CD8-positive, alpha-beta memory T cell (primary cell): Measurements from ENCODE around the gene POLE. TPM values are rescaled to one million over a fixed set of nuclear protein-coding genes. Genes with fewer than 3 reads are reported as not detected.
A peak's percentile ranks its signal among the peaks of the same experiment; 100 is the strongest.

ENCODE experiments used
- CTCF ChIA-PET: fragments of 350-600 bp; sonication (Branson Sonifier 250); formaldehyde crosslinking; loops from one replicate; lab custom pipeline; 2021; ENCODE audit warnings: antibody characterized with exemption; lab: Charles Lee
- POLR2A ChIA-PET: fragments of 350-600 bp; sonication (Branson Sonifier 250); formaldehyde crosslinking; loops from one replicate; lab custom pipeline; 2021; ENCODE audit warnings: antibody characterized with exemption; lab: Charles Lee
- DNase-seq, 5 donors: peaks; one replicate each; pipeline versions ENCODE4 v3.0.0 to v3.0.0-alpha.2; 2020 to 2022; ENCODE audit warnings: mixed read lengths in 1 of 5
- H3K27ac ChIP-seq: one replicate; pipeline ENCODE4 v1.7.0; 2013; ENCODE audit warnings: low read depth, mild to moderate bottlenecking, low read length, moderate library complexity
- H3K27me3 ChIP-seq: 2 replicates; pipeline ENCODE4 v1.7.0; 2013; ENCODE audit warnings: low read length, mild to moderate bottlenecking; ENCODE audit not compliant: insufficient read depth, poor library complexity, severe bottlenecking
- H3K36me3 ChIP-seq: 2 replicates; pipeline ENCODE4 v1.7.0; 2013; ENCODE audit warnings: mild to moderate bottlenecking, low read length, moderate library complexity; ENCODE audit not compliant: insufficient read depth
- H3K4me1 ChIP-seq: 2 replicates; pipeline ENCODE4 v1.7.0; 2013; ENCODE audit warnings: mild to moderate bottlenecking, low read length, moderate library complexity; ENCODE audit not compliant: insufficient read depth
- H3K4me3 ChIP-seq: 2 replicates; pipeline ENCODE4 v1.7.0; 2013; ENCODE audit warnings: mild to moderate bottlenecking, low read length
- H3K9me3 ChIP-seq: 2 replicates; pipeline ENCODE4 v1.7.0; 2013; ENCODE audit warnings: mild to moderate bottlenecking, low read length
- H3K27ac Mint-ChIP-seq, 8 donors: one replicate each; pipeline ENCODE4 v1.8.0; 2020 to 2021; ENCODE audit warnings: mixed read lengths in 8 of 8, mild to moderate bottlenecking in 6 of 8, inconsistent platforms in 3 of 8, moderate library complexity in 3 of 8
- H3K27me3 Mint-ChIP-seq, 2 donors: one replicate each; pipeline ENCODE4 v1.8.0; 2020 to 2021; ENCODE audit warnings: mixed read lengths in 2 of 2, mild to moderate bottlenecking in 1 of 2, moderate library complexity in 1 of 2
- H3K36me3 Mint-ChIP-seq, 3 donors: one replicate each; pipeline ENCODE4 v1.8.0; 2020 to 2021; ENCODE audit warnings: mixed read lengths in 3 of 3, inconsistent platforms in 1 of 3, mild to moderate bottlenecking in 1 of 3
- H3K4me1 Mint-ChIP-seq, 3 donors: one replicate each; pipeline ENCODE4 v1.8.0; 2020 to 2021; ENCODE audit warnings: mixed read lengths in 3 of 3, inconsistent platforms in 1 of 3, mild to moderate bottlenecking in 1 of 3
- H3K4me3 Mint-ChIP-seq, 7 donors: one replicate each; pipeline ENCODE4 v1.8.0; 2020 to 2021; ENCODE audit warnings: mixed read lengths in 7 of 7, mild to moderate bottlenecking in 6 of 7, moderate library complexity in 4 of 7, inconsistent platforms in 2 of 7
- H3K9me3 Mint-ChIP-seq, 5 donors: one replicate each; pipeline ENCODE4 v1.8.0; 2020 to 2022; ENCODE audit warnings: mixed read lengths in 5 of 5, mild to moderate bottlenecking in 3 of 5, moderate library complexity in 2 of 5, inconsistent platforms in 1 of 5
- polyA plus RNA-seq: library from polyadenylated mRNA; unstranded; fragments of 300-500 nt; fragmentation: Illumina TruSeq; gene quantifications from one replicate; pipeline ENCODE4 v1.2.3, GENCODE V29; 2021
- total RNA-seq, 2 experiments: library from RNA; stranded (reverse); gene quantifications; one replicate each; pipeline ENCODE4 v1.2.3, GENCODE V29; 2021

POLE gene
- total and polyA plus RNA-seq, 3 experiments from 2014 or later = 4.2 to 117 (median 109) TPM

GRCh38 chr12:132624186-132624855 is 62.8 kb downstream of the POLE start:
- Mint-ChIP-seq H3K27me3 (peaks cover 0 to 4% of the 10 kb centered on the region in 2 donors), H3K4me1 (peaks cover 0 to 5% (median 0%) of the 10 kb centered on the region in 3 donors), H3K9me3 (no peaks in the 10 kb centered on the region), H3K4me3 (no peak overlapping the region), H3K36me3 (peaks cover 0 to 24% (median 6%) of the 10 kb centered on the region in 3 donors), H3K27ac (no peak overlapping the region)
- Histone ChIP-seq H3K4me1 (no peaks in the 10 kb centered on the region), H3K4me3 (no peak overlapping the region), H3K9me3 (no peaks in the 10 kb centered on the region), H3K27ac (no peak overlapping the region), H3K36me3 (no peaks in the 10 kb centered on the region), H3K27me3 (no peaks in the 10 kb centered on the region)
- peak in 1 of 5 donors; percentile 14 for DNase-seq
- POLR2A ChIA-PET = no interaction called here
- CTCF ChIA-PET = interaction anchor here (1.2 kb wide), 1 partner anchor 10 kb away, joined by 3 read pairs; no protein-coding TSS in a partner anchor

GRCh38 chr12:132623072-132623869 is 63.9 kb downstream of the POLE start:
- Mint-ChIP-seq H3K9me3 (no peaks in the 10 kb centered on the region), H3K27ac (peak overlapping the region in 3 of 8 donors; percentile 19 to 75 (median 37)), H3K4me3 (no peak overlapping the region), H3K36me3 (peaks cover 0 to 20% (median 3%) of the 10 kb centered on the region in 3 donors), H3K4me1 (peaks cover 0 to 5% (median under 1%) of the 10 kb centered on the region in 3 donors), H3K27me3 (peaks cover 0 to 4% of the 10 kb centered on the region in 2 donors)
- no peaks in the 10 kb centered on the region for H3K27me3 ChIP-seq
- no peak overlapping the region for H3K4me3 ChIP-seq
- CTCF ChIA-PET = interaction anchor here (1.2 kb wide), 1 partner anchor 8 kb away, joined by 3 read pairs; no protein-coding TSS in a partner anchor
- no peaks in the 10 kb centered on the region for H3K36me3 ChIP-seq
- no peak overlapping the region for H3K27ac ChIP-seq
- POLR2A ChIA-PET = no interaction called here
- no peaks in the 10 kb centered on the region for H3K9me3 ChIP-seq
- peak in 1 of 5 donors; percentile 26 for DNase-seq
- H3K4me1 ChIP-seq = no peaks in the 10 kb centered on the region

GRCh38 chr12:132622437-132623071 is 64.6 kb downstream of the POLE start:
- DNase-seq = peak in 1 of 5 donors; percentile 40
- POLR2A ChIA-PET = no interaction called here
- peaks cover 0 to 20% (median 3%) of the 10 kb centered on the region in 3 donors for H3K36me3 Mint-ChIP-seq
- H3K27ac Mint-ChIP-seq = peak overlapping the region in 1 of 8 donors; percentile 40
- Histone ChIP-seq H3K4me1 (no peaks in the 10 kb centered on the region), H3K4me3 (no peak overlapping the region), H3K27ac (no peak overlapping the region), H3K36me3 (no peaks in the 10 kb centered on the region), H3K9me3 (no peaks in the 10 kb centered on the region), H3K27me3 (no peaks in the 10 kb centered on the region)
- H3K4me3 Mint-ChIP-seq = no peak overlapping the region
- H3K9me3 Mint-ChIP-seq = peaks cover 0 to 5% (median 0%) of the 10 kb centered on the region in 5 donors
- CTCF ChIA-PET = no interaction called here
- peaks cover 7 to 10% of the 10 kb centered on the region in 2 donors for H3K27me3 Mint-ChIP-seq
- H3K4me1 Mint-ChIP-seq = peaks cover 5 to 12% (median 7%) of the 10 kb centered on the region in 3 donors

- Mint-ChIP-seq H3K4me1 (peaks cover 5 to 13% (median 8%) of the 10 kb centered on the region in 3 donors), H3K36me3 (peaks cover 0 to 20% (median 3%) of the 10 kb centered on the region in 3 donors), H3K27me3 (peaks cover 13 to 17% of the 10 kb centered on the region in 2 donors), H3K9me3 (peaks cover 0 to 10% (median 3%) of the 10 kb centered on the region in 5 donors), H3K27ac (no peak overlapping the region), H3K4me3 (no peak overlapping the region)
- ChIA-PET POLR2A (no interaction called here), CTCF (no interaction called here)
- Histone ChIP-seq H3K4me1 (no peaks in the 10 kb centered on the region), H3K4me3 (no peak overlapping the region), H3K27ac (no peak overlapping the region), H3K36me3 (no peaks in the 10 kb centered on the region), H3K9me3 (no peaks in the 10 kb centered on the region), H3K27me3 (no peaks in the 10 kb centered on the region)
- DNase-seq = peak in 1 of 5 donors; percentile 26
These were observed 65.3 kb downstream of the POLE start for GRCh38 chr12:132621657-132622435.

GRCh38 chr12:132620899-132621656 is 66.1 kb downstream of the POLE start:
- peaks cover 5 to 13% (median 8%) of the 10 kb centered on the region in 3 donors for H3K4me1 Mint-ChIP-seq
- no peak overlapping the region for H3K27ac Mint-ChIP-seq
- Histone ChIP-seq H3K4me3 (no peak overlapping the region), H3K36me3 (no peaks in the 10 kb centered on the region), H3K4me1 (no peaks in the 10 kb centered on the region), H3K27me3 (peaks cover 2% of the 10 kb centered on the region), H3K9me3 (no peaks in the 10 kb centered on the region), H3K27ac (no peak overlapping the region)
- peak in 1 of 5 donors; percentile 34 for DNase-seq
- H3K36me3 Mint-ChIP-seq = peaks cover 0 to 17% (median 3%) of the 10 kb centered on the region in 3 donors
- H3K9me3 Mint-ChIP-seq = peaks cover 0 to 14% (median 4%) of the 10 kb centered on the region in 5 donors
- peaks cover 13 to 22% of the 10 kb centered on the region in 2 donors for H3K27me3 Mint-ChIP-seq
- no peak overlapping the region for H3K4me3 Mint-ChIP-seq
- ChIA-PET CTCF (no interaction called here), POLR2A (no interaction called here)

- no peaks in the 10 kb centered on the region for H3K9me3 ChIP-seq
- H3K4me3 ChIP-seq = no peak overlapping the region
- no peak overlapping the region for H3K27ac ChIP-seq
- peak in 1 of 5 donors; percentile 33 for DNase-seq
- Mint-ChIP-seq H3K4me3 (no peak overlapping the region), H3K27ac (no peak overlapping the region), H3K9me3 (peaks cover 0 to 14% (median 5%) of the 10 kb centered on the region in 5 donors), H3K27me3 (peaks cover 19 to 30% of the 10 kb centered on the region in 2 donors), H3K36me3 (peaks cover 0 to 14% (median 3%) of the 10 kb centered on the region in 3 donors), H3K4me1 (peaks cover 5 to 13% (median 8%) of the 10 kb centered on the region in 3 donors)
- POLR2A ChIA-PET = no interaction called here
- no peaks in the 10 kb centered on the region for H3K4me1 ChIP-seq
- CTCF ChIA-PET = no interaction called here
- peaks cover 10% of the 10 kb centered on the region for H3K27me3 ChIP-seq
- no peaks in the 10 kb centered on the region for H3K36me3 ChIP-seq
These were observed 66.8 kb downstream of the POLE start for GRCh38 chr12:132620113-132620898.
